Measurements from ENCODE around the gene CASZ1.

DNA sequence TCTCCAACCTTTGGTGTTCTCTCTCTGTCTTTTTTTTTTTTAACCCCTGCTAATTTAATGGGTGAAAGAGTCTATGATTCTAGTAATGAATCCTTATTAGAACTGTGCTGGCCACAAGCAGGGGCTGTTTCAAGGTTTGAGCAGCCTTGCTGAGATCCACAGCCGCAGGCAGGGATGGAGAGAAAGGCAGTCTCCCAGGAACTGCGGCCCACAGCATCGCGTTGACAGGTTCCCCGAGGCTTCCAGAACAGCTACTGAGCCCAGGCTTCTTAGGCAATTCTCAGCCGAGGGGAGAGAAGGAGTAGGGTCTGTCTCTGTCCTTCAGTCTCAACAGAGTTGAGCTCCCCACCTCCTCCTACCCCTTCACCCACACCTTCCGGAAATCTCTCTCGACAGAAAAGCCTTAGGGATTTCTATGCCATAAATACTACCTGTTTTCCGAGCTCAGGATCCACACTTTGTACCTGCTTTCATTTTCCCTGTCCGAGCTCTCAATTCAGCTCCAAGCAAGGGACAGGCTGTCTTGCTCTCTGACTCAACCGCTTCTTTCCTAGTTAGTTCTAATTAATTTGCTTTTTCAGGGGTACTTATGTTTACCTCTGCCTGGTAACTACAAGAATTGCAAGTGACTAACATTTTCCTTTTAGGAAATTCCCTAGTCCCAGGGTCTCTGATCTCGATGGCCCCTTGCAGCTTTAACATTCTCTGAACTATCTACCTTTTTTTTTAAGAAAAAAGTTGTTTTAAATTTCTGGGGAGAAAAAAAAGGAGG is 6.7 kb upstream of the CASZ1 start:
- TF ChIP-seq, protein P1, sequence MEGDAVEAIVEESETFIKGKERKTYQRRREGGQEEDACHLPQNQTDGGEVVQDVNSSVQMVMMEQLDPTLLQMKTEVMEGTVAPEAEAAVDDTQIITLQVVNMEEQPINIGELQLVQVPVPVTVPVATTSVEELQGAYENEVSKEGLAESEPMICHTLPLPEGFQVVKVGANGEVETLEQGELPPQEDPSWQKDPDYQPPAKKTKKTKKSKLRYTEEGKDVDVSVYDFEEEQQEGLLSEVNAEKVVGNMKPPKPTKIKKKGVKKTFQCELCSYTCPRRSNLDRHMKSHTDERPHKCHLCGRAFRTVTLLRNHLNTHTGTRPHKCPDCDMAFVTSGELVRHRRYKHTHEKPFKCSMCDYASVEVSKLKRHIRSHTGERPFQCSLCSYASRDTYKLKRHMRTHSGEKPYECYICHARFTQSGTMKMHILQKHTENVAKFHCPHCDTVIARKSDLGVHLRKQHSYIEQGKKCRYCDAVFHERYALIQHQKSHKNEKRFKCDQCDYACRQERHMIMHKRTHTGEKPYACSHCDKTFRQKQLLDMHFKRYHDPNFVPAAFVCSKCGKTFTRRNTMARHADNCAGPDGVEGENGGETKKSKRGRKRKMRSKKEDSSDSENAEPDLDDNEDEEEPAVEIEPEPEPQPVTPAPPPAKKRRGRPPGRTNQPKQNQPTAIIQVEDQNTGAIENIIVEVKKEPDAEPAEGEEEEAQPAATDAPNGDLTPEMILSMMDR (IDR thresholded peaks at IDR 0.05), result no peak
- TF ChIP-seq POLR2A (IDR thresholded peaks at IDR 0.05), result no peak

Data from esophagus squamous epithelium (tissue), 4 donors.